SK-N-SH (cell line): ENCODE data around the gene FTSJ1. TPM values are rescaled to one million over a fixed set of nuclear protein-coding genes. Genes with fewer than 3 reads are reported as not detected.

Source experiments
- CTCF ChIA-PET: fragments of 300-600, 350-600 bp; formaldehyde crosslinking; extraction: SDS; loops from one replicate; lab custom pipeline; 2021; lab: Yijun Ruan, JAX
- POLR2A ChIA-PET: fragments of 350-600 bp; sonication (Branson Sonifier 250); formaldehyde crosslinking; extraction: SDS; loops from one replicate; lab custom pipeline; 2020; ENCODE audit warnings: antibody characterized with exemption, inconsistent platforms; lab: Yijun Ruan, JAX
- DNase-seq: peaks from one replicate; pipeline ENCODE4 v3.0.0; 2012
- H2AFZ ChIP-seq: fragments of 200-600 bp; sonication (generic); 2 replicates; pipeline ENCODE4 v1.8.1; 2016; ENCODE audit warnings: antibody characterized with exemption, mild to moderate bottlenecking, low read depth
- H3F3A ChIP-seq: fragments of 200-600 bp; sonication (generic); replicated peaks from 2 replicates; pipeline ENCODE3; 2016; ENCODE audit warnings: antibody characterized with exemption, mild to moderate bottlenecking; ENCODE audit not compliant: insufficient read depth
- H3K27ac ChIP-seq, 2 experiments: fragments of 200-500 bp in 1 of 2; fragments of 200-600 bp in 1 of 2; sonication (Bioruptor generic) in 1 of 2; sonication (generic), shearing (Covaris generic) in 1 of 2; 2 replicates each; pipeline versions ENCODE4 v1.5.1 to v1.6.1; 2014 to 2016; ENCODE audit warnings: low read depth in 2 of 2, inconsistent platforms in 1 of 2, low read length in 1 of 2, mild to moderate bottlenecking in 1 of 2, mixed read lengths in 1 of 2
- H3K27me3 ChIP-seq: fragments of 200-600 bp; sonication (generic), shearing (Covaris generic); 2 replicates; pipeline ENCODE4 v1.6.1; 2016; ENCODE audit warnings: mixed run types; ENCODE audit not compliant: insufficient read depth
- H3K36me3 ChIP-seq, 2 experiments: fragments of 200-500 bp in 1 of 2; fragments of 200-600 bp in 1 of 2; sonication (Bioruptor generic) in 1 of 2; sonication (generic) in 1 of 2; replicated peaks in 1 of 2; 2 replicates each; pipeline versions ENCODE3 to v1.5.1; 2014 to 2016; ENCODE audit warnings: low read length in 1 of 2, mild to moderate bottlenecking in 1 of 2; ENCODE audit not compliant: insufficient read depth in 2 of 2, control insufficient read depth in 1 of 2
- H3K4me1 ChIP-seq, 2 experiments: fragments of 200-500 bp in 1 of 2; fragments of 200-600 bp in 1 of 2; sonication (Bioruptor generic) in 1 of 2; sonication (generic), shearing (Covaris generic) in 1 of 2; 2 replicates each; pipeline versions ENCODE4 v1.5.1 to v1.6.1; 2014 to 2016; ENCODE audit warnings: low read depth in 1 of 2, low read length in 1 of 2, mixed run types in 1 of 2; ENCODE audit not compliant: insufficient read depth in 2 of 2, control insufficient read depth in 1 of 2
- H3K4me2 ChIP-seq: fragments of 200-600 bp; sonication (generic), shearing (Covaris generic); 2 replicates; pipeline ENCODE4 v1.6.1; 2017; ENCODE audit warnings: mixed run types
- H3K4me3 ChIP-seq, 2 experiments: fragments of 200-500 bp in 1 of 2; fragments of 200-600 bp in 1 of 2; sonication (Bioruptor generic) in 1 of 2; sonication (generic), shearing (Covaris generic) in 1 of 2; 2 replicates each; pipeline versions ENCODE4 v1.5.1 to v1.8.1; 2014 to 2016; ENCODE audit warnings: low read depth in 2 of 2, inconsistent platforms in 1 of 2, low read length in 1 of 2, mild to moderate bottlenecking in 1 of 2, mixed read lengths in 1 of 2, moderate library complexity in 1 of 2
- H3K79me2 ChIP-seq: fragments of 200-600 bp; sonication (generic); 2 replicates; pipeline ENCODE4 v1.8.1; 2017; ENCODE audit warnings: mild to moderate bottlenecking; ENCODE audit not compliant: insufficient read depth
- H3K9ac ChIP-seq: fragments of 200-600 bp; sonication (generic); 2 replicates; pipeline ENCODE4 v1.6.1; 2017; ENCODE audit warnings: mixed run types
- H3K9me2 ChIP-seq: fragments of 200-600 bp; sonication (generic); 2 replicates; pipeline ENCODE4 v1.6.1; 2017; ENCODE audit warnings: mixed run types
- H3K9me3 ChIP-seq: fragments of 200-600 bp; sonication (generic); 2 replicates; pipeline ENCODE4 v1.6.1; 2017; ENCODE audit warnings: mixed run types, mild to moderate bottlenecking, moderate library complexity
- H4K20me1 ChIP-seq: fragments of 200-600 bp; sonication (generic); 2 replicates; pipeline ENCODE4 v1.6.1; 2017; ENCODE audit warnings: mild to moderate bottlenecking, mixed run types; ENCODE audit not compliant: insufficient read depth
- EP300 ChIP-seq, 2 experiments: IDR thresholded peaks; 2 replicates each; pipeline versions ENCODE4 v1.4.0 to v1.6.1; 2012; ENCODE audit warnings: borderline replicate concordance in 1 of 2, low read depth in 1 of 2, low read length in 1 of 2
- GABPA ChIP-seq: IDR thresholded peaks from 2 replicates; pipeline ENCODE4 v1.4.0; 2012; ENCODE audit warnings: low read depth, mild to moderate bottlenecking
- IRF3 ChIP-seq: fragments of 150-350 bp; IDR thresholded peaks from 2 replicates; pipeline ENCODE4 v1.6.1; 2016; ENCODE audit warnings: mild to moderate bottlenecking, low read depth, low read length
- MAX ChIP-seq: IDR thresholded peaks from 2 replicates; pipeline ENCODE4 v1.4.0; 2012; ENCODE audit warnings: low read depth
- MXI1 ChIP-seq: IDR thresholded peaks from 2 replicates; pipeline ENCODE4 v1.6.1; 2012; ENCODE audit warnings: mild to moderate bottlenecking, low read depth, low read length, improper control_type of control experiment
- NRF1 ChIP-seq: IDR thresholded peaks from 2 replicates; pipeline ENCODE4 v1.6.1; 2012; ENCODE audit warnings: low read depth, mild to moderate bottlenecking, low read length
- PBX3 ChIP-seq: IDR thresholded peaks from 2 replicates; pipeline ENCODE4; 2012
- POLR2AphosphoS5 ChIP-seq: IDR thresholded peaks from 2 replicates; pipeline ENCODE4 v1.6.1; 2012; ENCODE audit warnings: low read depth, low read length
- SMC3 ChIP-seq: IDR thresholded peaks from 2 replicates; pipeline ENCODE4 v1.6.1; 2012; ENCODE audit warnings: low read depth, low read length, improper control_type of control experiment
- TCF12 ChIP-seq: IDR thresholded peaks from 2 replicates; pipeline ENCODE4 v1.4.0; 2012
- TEAD4 ChIP-seq: IDR thresholded peaks from 2 replicates; pipeline ENCODE4 v1.4.0; 2012; ENCODE audit warnings: mild to moderate bottlenecking, borderline replicate concordance; ENCODE audit not compliant: insufficient read depth
- USF1 ChIP-seq: IDR thresholded peaks from 2 replicates; pipeline ENCODE4 v1.4.0; 2012; ENCODE audit warnings: low read depth, borderline replicate concordance
- WGBS: methylation state at CpG from one replicate; pipeline ENCODE4 v1.1.6; 2017; ENCODE audit warnings: low lambda C conversion rate; 5-methylcytosine and 5-hydroxymethylcytosine counted together
- polyA plus RNA-seq, 3 experiments: library from polyadenylated mRNA; depleted of rRNA; stranded (reverse); fragments of >200 nt; gene quantifications; 2 replicates each; pipeline ENCODE4 v1.2.3, GENCODE V29; 2012

Gene FTSJ1
- polyA plus RNA-seq, 1 of the 3 experiments (the other 2 are of a cell fraction) = 34.1 TPM

- Histone ChIP-seq H3K27ac (no peak overlapping the region), H3K4me3 (no peak overlapping the region), H3K4me2 (no peak overlapping the region), H3F3A (no peaks in the 10 kb centered on the region), H3K79me2 (no peaks in the 10 kb centered on the region), H3K36me3 (no peaks in the 10 kb centered on the region), H3K9me2 (no peaks in the 10 kb centered on the region), H2AFZ (no peak overlapping the region), H3K4me1 (no peaks in the 10 kb centered on the region), H3K9ac (no peak overlapping the region), H3K27me3 (peaks cover 5% of the 10 kb centered on the region; the same call in 1 of the 2 replicates), H4K20me1 (no peaks in the 10 kb centered on the region), H3K9me3 (no peaks in the 10 kb centered on the region)
- no peak for TF ChIP-seq MAX
- no peak for TF ChIP-seq TCF12
- TF ChIP-seq POLR2AphosphoS5 = no peak
- TF ChIP-seq PBX3 = no peak
- TF ChIP-seq EP300 (IDR thresholded peaks at IDR 0.05; ENCODE audit: borderline replicate concordance in 1 of 2, low read depth in 1 of 2, low read length in 1 of 2) = no peak
- no peak for TF ChIP-seq IRF3
- no peak for TF ChIP-seq NRF1
- TF ChIP-seq TEAD4 = no peak
- no peak for TF ChIP-seq MXI1
- TF ChIP-seq SMC3 = no peak
- DNase-seq = no peak
- POLR2A ChIA-PET = no interaction called here
- WGBS = 9% methylated on average over 6 of the region's 6 CpGs
- CTCF ChIA-PET = no interaction called here
Measured at GRCh38 chrX:48456628-48457331, 19.2 kb upstream of the FTSJ1 start.

- Histone ChIP-seq H3K9me2 (no peaks in the 10 kb centered on the region), H2AFZ (no peak overlapping the region), H3K27ac (no peak overlapping the region), H3K79me2 (no peaks in the 10 kb centered on the region), H3K36me3 (no peaks in the 10 kb centered on the region), H3K27me3 (no peaks in the 10 kb centered on the region; the same call in 1 of the 2 replicates), H4K20me1 (no peaks in the 10 kb centered on the region), H3K9ac (no peak overlapping the region), H3K4me1 (no peaks in the 10 kb centered on the region), H3K9me3 (no peaks in the 10 kb centered on the region), H3K4me2 (no peak overlapping the region), H3F3A (no peaks in the 10 kb centered on the region), H3K4me3 (no peak overlapping the region)
- WGBS = 60% methylated on average over 1 of the region's 6 CpGs
- no peak for DNase-seq
- POLR2A ChIA-PET = no interaction called here
- CTCF ChIA-PET = interaction anchor here (0.9 kb wide), 1 partner anchor 16 kb away, joined by 3 read pairs; no protein-coding TSS in a partner anchor
- no peak for TF ChIP-seq USF1
- TF ChIP-seq GABPA = no peak
- no peak for TF ChIP-seq PBX3
Measured at GRCh38 chrX:48458711-48459110, 17.3 kb upstream of the FTSJ1 start.
